HepG2 (cell line): ENCODE measurements around the gene CYP2W1. TPM values are rescaled to one million over a fixed set of nuclear protein-coding genes. Genes with fewer than 3 reads are reported as not detected.

Experiments used
- AHR ChIP-seq: IDR thresholded peaks from 2 replicates; pipeline ENCODE4 v1.6.1; 2018; ENCODE audit warnings: missing genetic modification reagents, missing compliant biosample characterization
- ARID5B ChIP-seq: IDR thresholded peaks from 2 replicates; pipeline ENCODE4 v1.4.0; 2020; ENCODE audit warnings: mild to moderate bottlenecking, missing genetic modification reagents
- HNRNPH1 ChIP-seq: fragments of 200-400 bp; formaldehyde crosslinking; optimal IDR thresholded peaks from 2 replicates; pipeline ENCODE3; 2017; ENCODE audit warnings: mild to moderate bottlenecking, low read depth, low read length
- KAT7 ChIP-seq: IDR thresholded peaks from 2 replicates; pipeline ENCODE4 v1.6.1; 2018; ENCODE audit warnings: borderline replicate concordance, missing compliant biosample characterization
- MAX ChIP-seq: IDR thresholded peaks from 2 replicates; pipeline ENCODE4 v1.6.1; 2012; ENCODE audit warnings: inconsistent platforms
- MIXL1 ChIP-seq: IDR thresholded peaks from 2 replicates; pipeline ENCODE4 v1.6.1; 2016
- MTA3 ChIP-seq: sonication (generic); formaldehyde crosslinking; IDR thresholded peaks from 2 replicates; pipeline ENCODE4 v1.4.0; 2020; ENCODE audit warnings: missing genetic modification reagents
- MXD1 ChIP-seq: sonication (generic); formaldehyde crosslinking; IDR thresholded peaks from 2 replicates; pipeline ENCODE4 v1.4.0; 2020; ENCODE audit warnings: mild to moderate bottlenecking, missing genetic modification reagents
- POLR2AphosphoS5 ChIP-seq: IDR thresholded peaks from 2 replicates; pipeline ENCODE4 v1.6.1; 2012; ENCODE audit warnings: low read depth, low read length
- RCOR2 ChIP-seq: IDR thresholded peaks from 2 replicates; pipeline ENCODE4 v1.6.1; 2016; ENCODE audit warnings: missing biosample characterization, missing genetic modification reagents
- RELA ChIP-seq: sonication (generic); formaldehyde crosslinking; IDR thresholded peaks from 2 replicates; pipeline ENCODE4 v1.4.0; 2020; ENCODE audit warnings: missing genetic modification reagents
- SIX1 ChIP-seq: sonication (generic); formaldehyde crosslinking; IDR thresholded peaks from 2 replicates; pipeline ENCODE4 v1.4.0; 2020; ENCODE audit warnings: missing genetic modification reagents, borderline replicate concordance
- SMARCC2 ChIP-seq: fragments of 450-650 bp; IDR thresholded peaks from 2 replicates; pipeline ENCODE4 v1.6.1; 2017; ENCODE audit warnings: antibody characterized with exemption, mild to moderate bottlenecking
- SSRP1 ChIP-seq: IDR thresholded peaks from 2 replicates; pipeline ENCODE4 v1.6.1; 2016; ENCODE audit warnings: control low read depth
- THAP11 ChIP-seq: IDR thresholded peaks from 2 replicates; pipeline ENCODE4 v1.6.1; 2016; ENCODE audit warnings: missing biosample characterization, missing genetic modification reagents
- TP53 ChIP-seq: sonication (generic); formaldehyde crosslinking; conservative IDR thresholded peaks from 2 replicates; pipeline ENCODE4 v1.4.0; 2020; ENCODE audit warnings: missing genetic modification reagents
- ZNF274 ChIP-seq: sonication (generic); formaldehyde crosslinking; IDR thresholded peaks from 2 replicates; pipeline ENCODE4 v1.5.1; 2020; ENCODE audit warnings: mild to moderate bottlenecking, missing genetic modification reagents
- ZNF674 ChIP-seq: sonication (generic); formaldehyde crosslinking; IDR thresholded peaks from 2 replicates; pipeline ENCODE4 v1.5.0; 2020; ENCODE audit warnings: low read depth, mild to moderate bottlenecking, missing genetic modification reagents
- ZSCAN12 ChIP-seq: sonication (generic); formaldehyde crosslinking; IDR thresholded peaks from 2 replicates; pipeline ENCODE4 v1.9.0; 2021; ENCODE audit warnings: mild to moderate bottlenecking, missing genetic modification reagents
- polyA plus RNA-seq, 8 experiments: library from polyadenylated mRNA; depleted of rRNA in 3 of 8; stranded (reverse) in 7 of 8; unstranded in 1 of 8; fragments of >200 nt; fragmentation: Illumina TruSeq in 4 of 8; extraction: Trizol in 4 of 8; gene quantifications; 2 replicates each; pipeline versions ENCODE4 v1.2.1 to v1.2.3, GENCODE V29; 2011 to 2016; ENCODE audit warnings: low read depth in 4 of 8, missing spikeins in 1 of 8, mixed read lengths in 1 of 8; ENCODE audit not compliant: insufficient read depth in 1 of 8
- total RNA-seq, 5 experiments: library from RNA; depleted of rRNA; stranded (reverse); fragments of >200 nt; fragmentation: Illumina TruSeq; extraction: Trizol; gene quantifications; 2 replicates each; pipeline ENCODE4 v1.2.3, GENCODE V29; 2016; ENCODE audit warnings: low read depth in 1 of 5
- TF ChIP-seq, protein P1 (sequence below): fragments of 450-650 bp; IDR thresholded peaks from 2 replicates; pipeline ENCODE4 v1.6.1; 2017
- TF ChIP-seq, protein P2 (sequence below): sonication (generic); formaldehyde crosslinking; IDR thresholded peaks from 2 replicates; pipeline ENCODE4 v1.4.0; 2020; ENCODE audit warnings: missing genetic modification reagents
- TF ChIP-seq, protein P3 (sequence below): sonication (generic); formaldehyde crosslinking; IDR thresholded peaks from 2 replicates; pipeline ENCODE4 v1.5.1; 2020; ENCODE audit warnings: mild to moderate bottlenecking, missing genetic modification reagents

The CYP2W1 gene
- total and polyA plus RNA-seq, 2 of the 13 experiments (the other 11 are each of a cell fraction or from before 2014, with no cell fraction given) = 19.5 to 31.7 TPM

- TF ChIP-seq, protein P1, sequence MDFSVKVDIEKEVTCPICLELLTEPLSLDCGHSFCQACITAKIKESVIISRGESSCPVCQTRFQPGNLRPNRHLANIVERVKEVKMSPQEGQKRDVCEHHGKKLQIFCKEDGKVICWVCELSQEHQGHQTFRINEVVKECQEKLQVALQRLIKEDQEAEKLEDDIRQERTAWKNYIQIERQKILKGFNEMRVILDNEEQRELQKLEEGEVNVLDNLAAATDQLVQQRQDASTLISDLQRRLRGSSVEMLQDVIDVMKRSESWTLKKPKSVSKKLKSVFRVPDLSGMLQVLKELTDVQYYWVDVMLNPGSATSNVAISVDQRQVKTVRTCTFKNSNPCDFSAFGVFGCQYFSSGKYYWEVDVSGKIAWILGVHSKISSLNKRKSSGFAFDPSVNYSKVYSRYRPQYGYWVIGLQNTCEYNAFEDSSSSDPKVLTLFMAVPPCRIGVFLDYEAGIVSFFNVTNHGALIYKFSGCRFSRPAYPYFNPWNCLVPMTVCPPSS = no peak
- TF ChIP-seq, protein P2, sequence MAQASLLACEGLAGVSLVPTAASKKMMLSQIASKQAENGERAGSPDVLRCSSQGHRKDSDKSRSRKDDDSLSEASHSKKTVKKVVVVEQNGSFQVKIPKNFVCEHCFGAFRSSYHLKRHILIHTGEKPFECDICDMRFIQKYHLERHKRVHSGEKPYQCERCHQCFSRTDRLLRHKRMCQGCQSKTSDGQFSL = peak; percentile 29; the same call in 1 of the 2 replicates
- TF ChIP-seq HNRNPH1 (no peak), THAP11 (peak; percentile 89), SSRP1 (CRISPR knock-in tag) (no peak), MIXL1 (CRISPR knock-in tag) (no peak; the same call in none of the 2 replicates), RELA (no peak; the same call in none of the 2 replicates), ZNF674 (CRISPR knock-in tag) (0 out of 2 replicates have a peak, but pooled peaks have one; percentile 70), TP53 (0 out of 2 replicates have a peak, but pooled peaks have one; percentile 38), SIX1 (CRISPR knock-in tag) (no peak), SMARCC2 (no peak), MTA3 (CRISPR knock-in tag) (no peak), AHR (CRISPR knock-in tag) (peak; percentile 41; the same call in 1 of the 2 replicates), ARID5B (CRISPR knock-in tag) (no peak), POLR2AphosphoS5 (peak; percentile 72), RCOR2 (CRISPR knock-in tag) (no peak), MAX (no peak), KAT7 (CRISPR knock-in tag) (peak; percentile 79; the same call in 1 of the 2 replicates), ZNF274 (CRISPR knock-in tag) (peak; percentile 60; the same call in 1 of the 2 replicates), ZSCAN12 (0 out of 2 replicates have a peak, but pooled peaks have one; percentile 9), MXD1 (CRISPR knock-in tag) (peak; percentile 73)
- TF ChIP-seq, protein P3, sequence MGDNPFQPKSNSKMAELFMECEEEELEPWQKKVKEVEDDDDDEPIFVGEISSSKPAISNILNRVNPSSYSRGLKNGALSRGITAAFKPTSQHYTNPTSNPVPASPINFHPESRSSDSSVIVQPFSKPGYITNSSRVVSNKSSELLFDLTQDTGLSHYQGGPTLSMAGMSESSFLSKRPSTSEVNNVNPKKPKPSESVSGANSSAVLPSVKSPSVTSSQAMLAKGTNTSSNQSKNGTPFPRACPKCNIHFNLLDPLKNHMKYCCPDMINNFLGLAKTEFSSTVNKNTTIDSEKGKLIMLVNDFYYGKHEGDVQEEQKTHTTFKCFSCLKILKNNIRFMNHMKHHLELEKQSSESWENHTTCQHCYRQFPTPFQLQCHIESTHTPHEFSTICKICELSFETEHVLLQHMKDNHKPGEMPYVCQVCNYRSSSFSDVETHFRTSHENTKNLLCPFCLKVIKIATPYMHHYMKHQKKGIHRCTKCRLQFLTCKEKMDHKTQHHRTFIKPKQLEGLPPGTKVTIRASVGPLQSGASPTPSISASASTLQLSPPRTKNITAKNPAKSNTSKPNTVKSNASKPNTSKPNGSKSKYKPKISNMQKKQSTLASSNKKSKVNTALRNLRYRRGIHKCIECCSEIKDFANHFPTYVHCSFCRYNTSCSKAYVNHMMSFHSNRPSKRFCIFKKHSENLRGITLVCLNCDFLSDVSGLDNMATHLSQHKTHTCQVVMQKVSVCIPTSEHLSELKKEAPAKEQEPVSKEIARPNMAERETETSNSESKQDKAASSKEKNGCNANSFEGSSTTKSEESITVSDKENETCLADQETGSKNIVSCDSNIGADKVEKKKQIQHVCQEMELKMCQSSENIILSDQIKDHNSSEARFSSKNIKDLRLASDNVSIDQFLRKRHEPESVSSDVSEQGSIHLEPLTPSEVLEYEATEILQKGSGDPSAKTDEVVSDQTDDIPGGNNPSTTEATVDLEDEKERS = no peak
These were observed 7.9 kb upstream of the CYP2W1 start, which contains the start of gene COX19 (continued) for GRCh38 chr7:974820-975681.
